GM06990 (cell line): ENCODE measurements around the gene HRCT1.

Experiments used
- DNase-seq: peaks from one replicate; pipeline ENCODE4 v3.0.0-alpha.2; 2011; ENCODE audit not compliant: insufficient read length; ENCODE audit errors: extremely low read depth
- H3K27me3 ChIP-seq: replicated peaks from 2 replicates; pipeline ENCODE4 v1.6.0; 2011; ENCODE audit warnings: low read length; ENCODE audit not compliant: control insufficient read depth, insufficient read depth
- H3K36me3 ChIP-seq: 2 replicates; pipeline ENCODE4 v1.5.1; 2011; ENCODE audit warnings: low read length; ENCODE audit not compliant: control insufficient read depth, insufficient read depth
- H3K4me3 ChIP-seq: replicated peaks from 2 replicates; pipeline ENCODE4 v1.5.1; 2011; ENCODE audit warnings: low read depth, mild to moderate bottlenecking, control low read depth, low read length
- TF ChIP-seq, protein P1 (sequence below): IDR thresholded peaks from 2 replicates; pipeline ENCODE4 v1.5.1; 2011; ENCODE audit warnings: low read length, control low read depth, mild to moderate bottlenecking, inconsistent platforms; ENCODE audit not compliant: insufficient read depth, poor library complexity, severe bottlenecking

The HRCT1 gene

GRCh38 chr9:35937227-35937626, 31.2 kb downstream of the HRCT1 start:
- TF ChIP-seq, protein P1, sequence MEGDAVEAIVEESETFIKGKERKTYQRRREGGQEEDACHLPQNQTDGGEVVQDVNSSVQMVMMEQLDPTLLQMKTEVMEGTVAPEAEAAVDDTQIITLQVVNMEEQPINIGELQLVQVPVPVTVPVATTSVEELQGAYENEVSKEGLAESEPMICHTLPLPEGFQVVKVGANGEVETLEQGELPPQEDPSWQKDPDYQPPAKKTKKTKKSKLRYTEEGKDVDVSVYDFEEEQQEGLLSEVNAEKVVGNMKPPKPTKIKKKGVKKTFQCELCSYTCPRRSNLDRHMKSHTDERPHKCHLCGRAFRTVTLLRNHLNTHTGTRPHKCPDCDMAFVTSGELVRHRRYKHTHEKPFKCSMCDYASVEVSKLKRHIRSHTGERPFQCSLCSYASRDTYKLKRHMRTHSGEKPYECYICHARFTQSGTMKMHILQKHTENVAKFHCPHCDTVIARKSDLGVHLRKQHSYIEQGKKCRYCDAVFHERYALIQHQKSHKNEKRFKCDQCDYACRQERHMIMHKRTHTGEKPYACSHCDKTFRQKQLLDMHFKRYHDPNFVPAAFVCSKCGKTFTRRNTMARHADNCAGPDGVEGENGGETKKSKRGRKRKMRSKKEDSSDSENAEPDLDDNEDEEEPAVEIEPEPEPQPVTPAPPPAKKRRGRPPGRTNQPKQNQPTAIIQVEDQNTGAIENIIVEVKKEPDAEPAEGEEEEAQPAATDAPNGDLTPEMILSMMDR = no peak

GRCh38 chr9:35938474-35939356, 32.7 kb downstream of the HRCT1 start:
- TF ChIP-seq, protein P1 = no peak
- no peak overlapping the region for H3K4me3 ChIP-seq

More at GRCh38 chr9:35937227-35937626, 31.2 kb downstream of the HRCT1 start:
- Histone ChIP-seq H3K4me3 (no peak overlapping the region), H3K36me3 (no peaks in the 10 kb centered on the region), H3K27me3 (no peaks in the 10 kb centered on the region)
- no peak for DNase-seq

GRCh38 chr9:35939679-35940250, 33.8 kb downstream of the HRCT1 start:
- Histone ChIP-seq H3K4me3 (no peak overlapping the region), H3K27me3 (no peaks in the 10 kb centered on the region; the same call in 1 of the 2 replicates), H3K36me3 (no peaks in the 10 kb centered on the region)
- TF ChIP-seq, protein P1 = no peak
- DNase-seq = no peak

More at GRCh38 chr9:35938474-35939356, 32.7 kb downstream of the HRCT1 start:
- Histone ChIP-seq H3K36me3 (no peaks in the 10 kb centered on the region), H3K27me3 (no peaks in the 10 kb centered on the region)
- DNase-seq = no peak

GRCh38 chr9:35940458-35941407, 34.7 kb downstream of the HRCT1 start:
- TF ChIP-seq, protein P1 = no peak
- Histone ChIP-seq H3K36me3 (no peaks in the 10 kb centered on the region), H3K27me3 (no peaks in the 10 kb centered on the region; the same call in 1 of the 2 replicates), H3K4me3 (no peak overlapping the region)
- DNase-seq = no peak

DNA sequence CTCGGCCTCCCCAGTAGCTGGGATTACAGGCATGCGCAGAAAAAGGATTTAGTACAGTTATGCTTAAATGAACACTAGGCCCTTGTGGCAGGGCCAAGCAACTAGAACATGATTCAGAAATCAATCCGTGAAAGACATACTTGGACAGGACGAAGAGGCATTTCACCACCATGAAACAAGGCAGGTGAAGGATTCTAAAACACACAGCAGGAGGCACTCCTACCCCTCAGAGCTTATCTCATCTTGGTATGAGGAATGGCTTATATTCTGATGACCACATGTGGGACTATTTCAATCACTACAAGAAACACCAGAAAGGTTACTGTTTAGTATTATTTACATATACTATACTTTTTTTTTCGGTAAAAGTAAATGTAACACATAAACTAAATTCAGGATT, 36.3 kb downstream of the HRCT1 start:
- Histone ChIP-seq H3K36me3 (no peaks in the 10 kb centered on the region), H3K27me3 (no peaks in the 10 kb centered on the region; the same call in 1 of the 2 replicates), H3K4me3 (no peak overlapping the region)
- no peak for DNase-seq
- TF ChIP-seq, protein P1 = no peak
